Iris pigment epithelial cell (primary cell): ENCODE measurements around the gene PRDM16.

Experiments used
- DNase-seq: peaks from one replicate; pipeline ENCODE4 v3.0.0-alpha.2; 2011; ENCODE audit warnings: low read depth

PRDM16 gene

DNA sequence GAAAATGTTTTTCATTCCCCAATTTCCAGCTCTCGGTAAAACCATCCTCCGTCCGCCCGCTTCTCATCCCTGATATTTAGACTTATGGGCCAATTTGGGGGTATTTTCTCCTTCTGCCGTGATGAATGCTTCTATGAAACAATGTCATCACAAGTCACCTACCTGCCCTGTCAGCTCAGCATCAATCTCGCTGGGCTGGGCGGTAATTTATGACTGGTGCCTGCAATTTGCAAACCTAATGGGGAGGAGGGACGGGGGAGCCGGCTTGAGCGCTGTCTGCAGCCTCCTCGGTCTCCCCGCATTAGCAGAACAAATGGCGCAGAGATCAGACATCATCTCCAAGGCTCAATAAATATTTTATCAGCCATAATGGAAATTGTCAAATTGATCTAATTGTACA, 72.1 kb downstream of the PRDM16 start:
- no peak for DNase-seq

DNA sequence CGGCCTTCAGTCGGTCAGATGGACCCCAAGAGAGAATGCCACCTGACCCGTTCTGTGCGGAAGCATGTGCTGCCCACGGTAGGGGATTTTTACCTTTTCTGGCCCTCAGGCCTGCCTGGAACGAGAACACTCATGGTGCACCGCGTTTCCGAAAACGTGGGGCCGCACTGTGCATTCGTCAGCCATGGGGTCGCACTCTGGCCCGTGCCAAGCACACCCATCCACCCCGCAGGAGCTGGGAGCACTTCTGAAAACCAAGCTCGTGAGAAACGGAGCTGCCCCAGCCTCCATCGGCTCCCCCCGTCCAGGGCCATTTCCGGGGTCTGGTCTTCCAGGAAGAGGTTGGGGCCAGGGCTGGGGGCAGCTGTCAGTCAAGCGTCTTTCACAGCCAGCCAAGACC, 72.8 kb downstream of the PRDM16 start:
- DNase-seq = no peak

DNA sequence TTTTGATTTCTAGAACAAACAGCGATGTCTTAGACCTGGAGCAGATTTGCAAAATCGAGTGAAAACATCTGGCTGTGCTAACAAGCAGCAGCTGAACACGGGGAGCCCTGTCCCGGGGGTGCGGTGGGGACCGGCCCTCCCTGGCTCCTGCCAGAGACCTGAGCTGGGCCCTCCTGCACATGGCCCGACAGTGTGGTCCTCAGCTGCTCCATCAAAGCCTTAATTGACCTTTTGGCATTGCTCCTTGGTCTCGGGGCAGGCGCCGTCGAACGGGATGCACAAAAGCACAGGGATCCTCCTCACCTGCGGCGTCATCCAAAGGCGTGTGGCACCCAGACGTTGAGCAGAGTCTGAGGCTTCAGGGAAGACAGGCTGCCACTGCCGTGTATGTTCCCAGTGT, 73.2 kb downstream of the PRDM16 start:
- DNase-seq = no peak

DNA sequence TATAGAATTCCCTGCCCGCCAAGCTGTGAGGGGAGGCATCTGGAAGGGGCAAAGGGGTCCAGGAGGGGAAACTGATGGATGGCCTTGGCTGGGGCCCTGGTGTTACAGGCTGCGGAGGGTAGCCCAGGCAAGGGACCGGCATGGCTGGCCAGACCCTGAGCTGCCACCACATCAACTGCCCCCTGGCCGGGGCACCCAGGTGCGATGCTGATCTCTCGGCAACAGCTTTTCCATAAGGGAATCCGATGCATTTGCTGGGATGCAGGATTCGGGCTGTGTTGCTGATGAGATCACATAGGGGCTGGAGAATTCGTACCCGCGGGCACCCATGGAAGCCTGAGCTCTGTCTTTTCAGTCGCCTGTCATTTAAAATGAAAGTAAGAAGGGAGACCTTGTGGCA, 73.7 kb downstream of the PRDM16 start:
- no peak for DNase-seq

DNA sequence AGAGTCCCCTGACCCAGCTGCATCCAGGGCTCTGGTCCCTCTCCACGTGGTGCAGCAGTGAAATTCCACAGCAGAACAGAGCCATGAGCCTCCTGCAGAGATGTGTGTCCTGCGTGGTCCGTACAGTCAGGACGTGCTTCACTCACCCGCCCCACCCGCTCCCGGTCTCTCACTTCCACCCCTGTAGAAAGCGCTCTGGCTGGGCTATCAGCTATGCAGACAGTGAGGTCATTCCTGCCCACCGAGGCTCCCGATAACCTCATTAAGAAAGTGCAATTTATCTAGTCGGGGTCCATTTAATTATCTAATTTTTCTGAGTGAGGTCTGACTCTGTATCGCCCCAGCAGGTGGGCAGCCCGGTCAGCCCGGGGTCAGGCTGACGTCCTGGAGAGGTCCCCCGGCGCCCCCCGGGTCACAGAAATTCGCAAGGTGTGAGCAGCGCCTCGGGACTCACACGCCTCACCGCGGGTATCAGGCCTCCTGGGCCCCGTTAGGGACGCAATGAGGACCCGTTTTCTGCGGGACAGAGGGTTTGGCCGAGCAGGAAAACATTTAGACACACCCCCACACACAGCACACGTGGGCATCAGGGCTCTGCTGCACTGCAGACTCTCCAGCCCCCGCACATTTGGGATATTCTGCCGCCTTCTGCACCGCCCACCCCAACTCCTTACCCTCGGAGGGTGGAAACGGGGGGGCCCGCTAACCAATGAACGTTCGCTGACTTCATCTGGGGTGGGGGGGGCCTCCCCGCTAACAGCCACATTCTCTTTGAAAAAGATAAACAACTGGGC, 76.7 kb downstream of the PRDM16 start:
- DNase-seq = no peak

DNA sequence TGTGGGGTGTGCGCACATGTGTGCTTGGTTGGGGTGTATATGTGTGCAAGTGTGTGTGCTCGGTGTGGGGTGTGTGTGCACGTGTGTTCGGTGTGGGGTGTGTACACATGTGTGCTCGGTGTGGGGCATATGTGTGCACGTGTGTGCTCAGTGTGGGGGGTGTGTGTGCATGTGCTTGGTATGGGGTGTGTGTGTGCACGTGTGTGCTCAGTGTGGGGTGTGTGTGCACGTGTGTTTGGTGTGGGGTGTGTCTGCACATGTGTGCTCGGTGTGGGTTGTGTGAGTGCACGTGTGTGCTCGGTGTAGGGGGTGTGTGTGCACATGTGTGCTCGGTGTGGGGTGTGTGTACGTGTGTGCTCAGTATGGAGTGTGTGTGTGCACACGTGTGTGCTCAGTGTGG, 77.5 kb downstream of the PRDM16 start:
- no peak for DNase-seq

DNA sequence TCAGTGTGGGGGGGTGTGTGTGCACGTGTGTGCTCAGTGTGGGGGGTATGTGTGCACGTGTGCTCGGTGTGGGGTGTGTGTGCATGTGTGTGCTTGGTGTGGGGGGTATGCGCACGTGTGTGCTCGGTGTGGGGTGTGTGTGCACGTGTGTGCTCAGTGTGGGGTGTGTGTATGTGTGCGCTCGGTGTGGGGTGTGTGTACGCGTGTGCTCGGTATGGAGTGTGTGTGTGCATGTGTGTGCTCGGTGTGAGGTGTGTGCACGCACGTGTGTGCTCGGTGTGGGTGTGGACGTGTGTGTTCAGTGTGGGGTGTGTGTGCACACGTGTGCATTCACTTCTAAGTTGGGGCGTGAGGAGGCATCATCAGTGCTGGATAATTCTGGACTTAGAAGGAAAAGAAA, 77.9 kb downstream of the PRDM16 start:
- DNase-seq = no peak

DNA sequence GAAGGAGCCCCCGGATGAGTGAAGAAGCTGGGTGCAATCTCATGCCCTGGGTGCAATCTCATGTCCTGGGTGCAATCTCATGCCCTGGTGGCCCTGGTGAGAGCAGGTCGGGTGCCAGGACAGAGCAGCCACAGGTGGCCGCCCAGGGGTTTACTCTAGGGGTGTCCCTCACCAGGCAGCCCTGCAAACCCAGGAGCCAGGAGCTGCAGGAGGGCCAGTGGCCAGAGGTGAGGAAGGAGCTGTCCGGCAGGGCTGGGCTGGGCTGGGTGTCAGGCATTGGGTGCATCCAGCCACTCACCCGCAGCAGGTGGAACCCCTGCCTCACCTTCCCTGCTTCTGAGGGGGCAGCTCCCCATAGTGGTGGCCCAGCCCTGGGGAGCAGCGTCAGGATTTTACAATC, 79.2 kb downstream of the PRDM16 start:
- DNase-seq = no peak

DNA sequence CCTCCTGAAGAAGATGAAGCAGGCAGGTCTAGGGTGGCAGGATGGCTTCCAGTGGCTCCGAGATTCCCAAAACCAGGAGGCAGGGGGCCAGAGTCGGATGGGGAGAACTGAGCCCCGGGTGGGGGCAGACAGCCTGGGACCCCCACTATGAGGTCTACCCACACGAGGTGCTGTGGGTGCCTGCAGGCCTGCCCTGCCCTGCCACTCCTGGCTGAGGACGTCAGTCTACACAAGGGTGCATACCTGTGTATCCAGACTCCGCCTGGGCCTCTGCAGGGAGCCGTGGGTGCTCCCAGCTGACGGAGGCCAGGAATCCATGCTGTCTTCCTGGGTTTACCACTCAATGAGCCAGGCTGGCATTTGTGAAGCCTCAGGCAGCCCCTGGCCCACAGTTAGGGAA, 80.3 kb downstream of the PRDM16 start:
- DNase-seq = no peak

DNA sequence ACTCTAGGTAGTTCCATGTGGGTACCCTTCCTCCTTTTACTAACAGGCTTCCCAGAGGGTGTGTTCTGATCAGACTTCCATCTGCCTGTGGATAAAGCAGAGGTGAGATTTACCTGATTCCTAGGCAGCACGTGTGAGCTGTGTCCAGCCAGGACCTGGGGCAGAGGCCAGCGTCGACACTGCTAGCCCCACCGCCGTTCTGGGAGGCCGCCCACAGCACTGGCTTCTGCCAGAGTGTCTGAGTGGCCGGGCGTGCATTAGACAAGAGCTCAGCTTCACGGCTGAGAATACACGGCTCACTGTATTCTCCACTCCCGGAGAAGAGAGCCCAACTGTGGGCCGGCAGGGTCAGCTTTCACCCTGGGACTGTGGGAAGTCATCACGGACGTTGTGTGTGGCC, 82.5 kb downstream of the PRDM16 start:
- DNase-seq = no peak

DNA sequence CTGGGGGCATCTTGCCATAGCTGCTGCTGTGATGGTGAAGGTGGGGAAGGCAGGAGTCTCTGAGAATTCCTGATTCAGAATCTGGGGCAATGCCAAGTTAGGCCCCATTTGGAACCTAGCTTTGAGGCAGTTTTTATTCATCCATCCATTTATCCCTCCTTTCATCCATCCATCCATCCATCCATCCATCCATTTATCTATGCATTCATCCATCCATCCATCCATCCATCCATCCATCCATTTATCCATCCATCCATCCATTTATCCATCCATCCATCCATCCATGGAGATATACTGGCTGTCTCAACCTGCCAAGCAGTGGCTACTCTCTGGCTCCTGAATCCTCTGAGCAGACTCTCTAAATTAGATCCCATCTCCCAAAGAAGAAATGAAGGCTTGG, 83.1 kb downstream of the PRDM16 start:
- DNase-seq = no peak

DNA sequence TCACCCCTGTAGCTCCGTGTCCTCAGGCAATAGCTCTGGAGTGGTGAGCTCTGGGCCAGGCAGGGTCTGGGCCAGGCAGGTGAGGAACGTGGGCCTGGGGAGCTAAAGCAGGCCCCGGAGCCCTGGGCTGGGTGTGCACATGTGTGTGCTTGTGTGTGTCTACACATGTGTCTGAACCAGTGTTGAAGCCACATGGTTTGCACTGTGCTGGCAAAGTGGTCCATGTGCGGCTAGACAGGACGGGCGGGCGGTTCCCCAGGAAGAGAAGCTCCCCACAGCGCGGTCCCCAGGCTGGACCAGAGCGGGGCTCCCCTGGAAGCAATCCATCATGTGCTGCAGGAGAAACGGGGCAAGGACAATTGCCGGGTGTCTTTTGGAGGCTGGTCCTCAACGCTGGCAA, 84.2 kb downstream of the PRDM16 start:
- no peak for DNase-seq

DNA sequence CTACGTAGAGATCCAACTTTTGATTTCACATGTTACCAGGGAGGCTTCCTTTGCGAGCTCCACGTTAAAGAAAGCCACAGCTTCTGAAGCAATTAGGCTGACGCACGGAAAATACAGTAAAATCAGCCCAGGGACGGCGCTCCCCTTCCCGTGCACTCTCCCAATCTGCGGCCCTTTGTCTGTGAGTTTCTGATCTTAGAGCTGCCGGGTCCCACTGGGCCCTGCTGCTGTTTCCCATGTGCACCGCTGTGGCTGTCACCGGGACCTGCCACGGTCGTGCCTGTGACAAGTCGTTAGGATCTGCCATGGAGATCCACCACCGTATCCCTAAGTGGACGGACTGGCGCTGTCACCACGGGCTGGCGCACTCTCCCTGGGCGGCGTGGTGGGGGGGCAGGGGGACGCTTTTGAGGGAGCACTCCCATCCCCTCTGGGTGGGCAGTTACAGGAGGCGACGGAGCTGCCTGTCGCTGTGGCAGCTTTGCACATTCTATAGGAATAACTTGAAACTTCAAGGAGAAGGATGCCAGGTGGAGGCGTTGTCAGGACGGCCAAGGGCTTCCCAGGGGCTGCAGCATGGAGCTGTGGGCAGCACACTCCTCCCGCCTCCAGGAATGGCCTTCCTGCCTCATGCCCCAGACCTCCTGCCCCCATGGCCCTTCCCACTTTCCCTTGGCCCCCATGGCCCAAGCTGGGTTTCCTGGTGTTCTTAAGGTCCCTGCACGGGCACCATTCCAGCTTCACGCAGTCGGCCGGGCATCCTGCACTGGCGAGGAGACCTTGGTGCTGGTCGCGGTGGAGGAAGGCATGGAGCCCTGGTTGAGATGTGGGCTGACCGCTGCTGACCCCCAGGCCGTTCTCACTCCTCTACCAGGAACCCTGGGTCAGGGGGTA, 85.1 kb downstream of the PRDM16 start:
- no peak for DNase-seq

DNA sequence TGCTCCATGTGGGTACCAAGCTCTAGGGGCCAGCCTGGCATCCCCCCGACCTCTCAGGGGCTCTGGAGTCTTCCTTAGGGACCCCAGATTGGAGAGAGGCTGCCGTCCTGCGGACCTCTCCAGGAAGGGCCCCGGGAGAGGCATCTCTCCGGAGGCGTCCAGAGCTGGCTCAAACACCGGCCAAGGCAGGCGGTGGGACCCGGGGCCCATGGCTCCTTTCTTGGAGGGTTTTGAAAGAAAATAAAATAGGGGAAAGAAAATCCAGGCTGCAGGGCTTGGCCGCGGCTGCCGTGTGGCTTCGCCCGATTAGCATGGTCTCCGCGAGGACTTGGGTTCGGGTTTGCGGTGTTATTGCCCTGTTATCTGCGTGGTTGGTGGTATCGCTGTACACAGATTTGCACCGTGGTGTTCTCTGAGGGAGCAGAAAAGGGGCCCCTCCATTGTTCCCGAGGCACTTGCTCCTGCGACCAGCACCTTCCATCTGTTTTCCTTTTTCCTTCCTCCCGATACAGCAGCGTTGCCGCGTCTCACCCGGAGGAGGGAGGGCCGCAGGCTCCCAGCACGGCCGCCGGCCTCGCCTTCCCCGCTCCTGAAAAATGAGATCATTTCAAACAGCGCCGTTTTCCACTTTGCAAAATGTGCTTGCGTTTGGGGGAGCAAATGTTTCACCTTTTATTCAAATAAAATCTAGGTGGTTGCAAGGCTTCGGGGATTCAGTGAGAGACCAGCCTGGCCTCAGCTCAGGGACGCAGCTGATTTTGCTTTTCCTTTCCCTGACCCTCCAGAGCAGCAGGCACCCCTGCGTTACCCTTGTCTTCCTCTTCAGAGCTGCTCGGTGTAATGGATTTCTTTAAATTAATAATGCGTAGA, 86.3 kb downstream of the PRDM16 start:
- DNase-seq = no peak

DNA sequence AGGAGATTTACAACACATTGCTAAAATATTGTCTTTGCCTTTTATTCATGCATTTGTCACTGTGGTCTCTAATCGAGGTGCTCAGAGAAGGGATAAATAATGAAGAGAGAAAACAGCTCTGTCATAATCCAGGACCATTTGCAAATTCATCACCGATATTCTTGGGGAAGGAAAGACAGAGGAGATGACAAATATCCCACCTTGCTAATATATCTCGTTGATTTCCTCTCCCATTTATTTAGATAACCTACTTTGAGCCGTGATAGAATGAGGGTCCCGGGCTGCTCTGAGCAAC, 86.9 kb downstream of the PRDM16 start:
- no peak for DNase-seq

DNA sequence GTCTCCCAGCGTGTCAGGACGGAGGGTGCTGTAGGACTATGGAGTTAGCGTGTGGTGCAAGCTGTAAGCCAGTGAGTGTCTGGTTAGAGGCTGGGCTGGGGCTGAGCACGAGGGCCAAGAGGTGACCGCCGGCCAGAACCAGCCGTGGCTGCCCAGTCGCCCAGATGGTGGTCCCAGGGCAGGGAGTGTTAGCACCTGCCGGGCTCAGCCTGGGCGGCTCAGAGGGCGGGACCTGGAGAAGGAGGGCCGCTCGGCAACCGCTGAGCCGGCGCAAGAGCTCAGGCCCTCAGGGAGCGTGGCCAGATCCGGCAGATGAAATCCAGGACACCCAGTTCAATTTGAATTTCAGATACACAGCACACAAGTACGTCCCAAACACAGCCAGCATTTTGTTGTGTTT, 87.9 kb downstream of the PRDM16 start:
- DNase-seq = no peak

DNA sequence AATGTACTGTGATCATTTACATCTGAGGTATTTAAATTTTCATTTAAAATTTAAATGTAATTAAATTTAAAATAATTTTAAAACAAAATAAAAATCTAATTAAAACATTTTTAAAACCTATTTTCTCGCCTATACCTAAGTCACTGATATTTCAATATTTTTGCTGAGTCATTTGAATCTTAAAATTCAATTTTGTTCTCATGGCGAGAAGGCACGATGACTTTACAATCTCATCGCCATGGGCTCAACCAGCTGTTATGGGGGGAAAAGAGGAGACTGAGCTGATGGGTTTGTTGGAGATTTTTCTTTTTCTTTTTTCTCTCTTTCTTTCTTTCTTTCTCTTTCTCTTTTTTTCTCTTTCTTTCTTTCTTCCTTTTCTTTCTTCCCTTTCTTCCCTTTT, 89.3 kb downstream of the PRDM16 start:
- no peak for DNase-seq

DNA sequence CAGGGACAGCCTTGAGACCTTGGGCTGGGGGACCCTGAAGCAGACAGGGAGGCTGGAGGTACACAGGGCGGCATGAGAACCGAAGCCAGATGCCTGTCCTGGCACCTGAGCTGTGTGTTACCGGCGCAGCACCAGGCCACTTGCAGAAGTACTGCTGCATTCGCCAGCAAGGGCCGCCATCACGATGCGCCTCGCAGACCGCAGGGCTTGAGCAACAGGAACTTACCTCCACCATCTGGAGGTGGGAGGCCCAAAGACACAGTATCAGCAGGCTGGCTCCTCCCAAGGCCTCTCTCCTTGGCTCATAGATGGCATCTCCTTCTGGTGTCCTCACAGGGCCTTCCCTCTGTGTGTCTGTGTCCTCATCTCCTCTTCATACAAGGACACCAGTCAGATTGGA, 90.1 kb downstream of the PRDM16 start:
- DNase-seq = no peak

DNA sequence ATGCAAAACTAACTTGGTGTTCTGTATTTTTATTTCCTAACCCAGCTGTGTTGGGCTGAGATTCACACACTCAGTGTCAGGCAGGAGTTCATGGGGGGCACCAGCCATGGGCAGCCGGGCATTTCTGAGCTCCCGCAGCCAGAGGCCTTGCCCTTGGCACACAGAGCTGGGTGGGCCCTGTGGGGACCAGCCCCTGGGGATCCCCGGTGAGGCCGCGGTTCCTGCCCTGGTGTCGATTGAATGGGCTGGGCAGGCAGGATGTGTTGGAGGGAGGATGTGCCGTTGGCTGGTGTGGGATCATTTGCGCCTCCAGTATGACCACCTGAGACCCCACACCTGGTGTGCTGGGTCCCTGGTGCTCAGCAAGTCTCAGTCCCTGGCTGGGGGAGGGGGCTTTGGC, 91.0 kb downstream of the PRDM16 start:
- no peak for DNase-seq

DNA sequence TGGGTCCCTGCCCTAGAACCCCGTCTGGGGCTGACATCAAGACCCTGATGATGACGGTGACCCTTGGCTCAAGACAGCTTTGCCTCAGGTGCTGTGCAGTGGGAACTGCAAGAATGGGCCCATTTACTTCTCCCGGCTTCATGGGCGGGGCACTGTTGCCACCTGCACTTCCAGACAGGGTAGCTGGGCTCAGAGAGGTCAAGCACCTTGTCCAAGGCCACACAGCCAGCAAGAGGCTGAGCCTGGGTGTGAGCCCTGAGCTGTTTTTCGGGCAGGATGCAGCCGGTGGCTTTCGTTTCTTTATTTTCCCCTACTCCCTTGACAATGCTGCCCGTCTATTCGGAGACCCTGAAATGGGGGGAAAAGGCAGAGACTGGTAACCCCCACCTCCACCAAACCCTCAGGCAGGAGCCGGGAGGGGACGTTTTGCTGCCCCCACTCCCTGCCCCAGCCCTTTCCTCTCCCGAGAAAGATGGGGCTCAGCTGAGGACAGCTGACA, 91.7 kb downstream of the PRDM16 start:
- DNase-seq = no peak

DNA sequence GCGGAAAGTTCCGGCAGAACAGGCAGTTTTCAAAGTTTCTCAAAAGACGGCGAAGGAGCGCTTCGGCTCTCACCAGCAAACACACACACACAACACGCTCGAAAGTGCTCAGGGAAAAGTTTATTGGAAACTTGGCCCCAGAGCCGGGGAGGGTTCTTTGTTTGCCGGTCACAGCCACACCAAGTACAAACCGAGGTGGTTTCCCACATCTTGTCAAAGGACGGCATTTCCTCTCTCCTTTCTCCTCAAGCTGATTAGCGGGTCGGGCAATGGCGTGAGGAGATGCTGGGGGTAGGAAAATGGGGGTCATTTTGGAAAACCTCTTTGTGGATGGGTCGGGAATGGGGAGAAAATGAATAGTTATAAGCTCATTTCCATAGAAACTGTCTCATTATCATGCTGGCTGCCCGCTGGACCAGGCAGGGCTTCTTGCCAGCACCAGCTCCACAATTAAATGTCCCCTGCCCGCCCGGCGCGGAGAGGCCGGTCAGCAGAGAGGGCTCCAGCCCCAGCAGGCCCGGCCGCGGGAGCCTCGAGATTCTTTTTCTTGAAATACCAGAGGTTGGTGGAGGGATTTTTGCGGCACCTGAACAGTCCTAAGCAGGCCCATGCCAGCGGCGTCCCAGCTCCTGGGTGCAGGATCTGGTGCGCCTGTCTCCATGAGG, 92.3 kb downstream of the PRDM16 start:
- DNase-seq = no peak

DNA sequence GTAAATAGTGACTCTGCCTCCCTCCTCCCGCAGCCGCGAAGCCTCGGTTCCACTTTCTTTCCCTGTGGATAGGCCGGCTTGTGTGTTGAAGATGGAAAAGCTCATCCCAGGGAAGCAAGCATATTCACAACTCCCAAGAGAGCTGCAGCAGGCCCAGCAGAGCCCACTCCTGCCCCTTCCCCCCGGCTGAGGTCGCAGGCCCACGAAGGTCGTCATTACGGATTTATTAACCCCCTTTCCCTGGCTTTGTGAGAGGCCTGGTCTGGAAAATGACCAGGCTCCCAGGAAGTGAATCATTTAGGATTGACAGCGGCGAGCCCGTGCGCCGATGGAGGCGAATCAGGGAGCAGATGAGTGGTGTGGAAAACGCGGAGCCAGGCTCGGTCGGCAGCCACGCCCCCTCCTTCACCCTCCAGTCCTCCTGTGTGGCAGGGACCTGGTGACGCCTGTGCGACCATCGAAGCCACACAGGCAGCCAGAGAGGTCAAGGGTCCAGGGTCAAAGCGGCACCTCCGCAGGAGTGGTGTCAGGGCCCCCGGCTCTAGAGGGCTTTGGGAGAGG, 93.4 kb downstream of the PRDM16 start:
- no peak for DNase-seq
